IMR-90 (cell line): ENCODE measurements around the gene ADAMTS6. TPM values are rescaled to one million over a fixed set of nuclear protein-coding genes. Genes with fewer than 3 reads are reported as not detected.

Source experiments
- ATAC-seq: fragments of 200-7000 bp; cut with Tn5 transposase; 2 replicates; pipeline ENCODE4 v1.9.1; 2020; ENCODE audit warnings: low read depth, mild to moderate bottlenecking, moderate library complexity
- BruUV-seq: library from RNA; stranded (reverse); fragments of 400-500 nt; replicated peaks from 2 replicates; lab custom pipeline; 2021; lab: Mats Ljungman, UMichigan
- CTCF ChIA-PET: fragments of 300-600 bp; formaldehyde crosslinking; extraction: SDS; loops from one replicate; lab custom pipeline; 2021; ENCODE audit warnings: antibody characterized with exemption; lab: Yijun Ruan, JAX
- POLR2A ChIA-PET: fragments of 300-600 bp; sonication (Branson Sonifier 250); formaldehyde crosslinking; loops from one replicate; lab custom pipeline; 2022; ENCODE audit warnings: antibody characterized with exemption; ENCODE audit not compliant: unreplicated experiment; lab: Charles Lee
- DNase-seq: peaks from one replicate; pipeline ENCODE4 v3.0.0; 2013
- H2AFZ ChIP-seq: replicated peaks from 2 replicates; pipeline ENCODE3; 2013; ENCODE audit warnings: low read length, mild to moderate bottlenecking; ENCODE audit not compliant: poor library complexity
- H2AK5ac ChIP-seq: 2 replicates; pipeline ENCODE4 v1.6.1; 2013; ENCODE audit warnings: low read depth, low read length, inconsistent platforms
- H2AK9ac ChIP-seq: replicated peaks from 2 replicates; pipeline ENCODE3; 2013; ENCODE audit warnings: mild to moderate bottlenecking, low read depth, low read length, moderate library complexity; ENCODE audit not compliant: poor library complexity
- H2BK120ac ChIP-seq: 2 replicates; pipeline ENCODE4 v1.6.1; 2013; ENCODE audit warnings: low read depth, low read length, inconsistent platforms
- H2BK15ac ChIP-seq: 3 replicates; pipeline ENCODE4 v1.6.1; 2013; ENCODE audit warnings: low read depth, low read length, inconsistent platforms
- H2BK20ac ChIP-seq: 2 replicates; pipeline ENCODE4 v1.6.1; 2013; ENCODE audit warnings: low read depth, mild to moderate bottlenecking, inconsistent platforms, low read length, moderate library complexity
- H2BK5ac ChIP-seq: 2 replicates; pipeline ENCODE4 v1.6.1; 2013; ENCODE audit warnings: mild to moderate bottlenecking, low read depth, low read length, inconsistent platforms; ENCODE audit not compliant: poor library complexity, severe bottlenecking
- H3K14ac ChIP-seq: replicated peaks from 2 replicates; pipeline ENCODE4 v1.6.1; 2013; ENCODE audit warnings: low read depth, low read length, inconsistent platforms
- H3K18ac ChIP-seq: 2 replicates; pipeline ENCODE4 v1.6.1; 2013; ENCODE audit warnings: low read depth, low read length, control low read depth
- H3K23ac ChIP-seq: 2 replicates; pipeline ENCODE4 v1.6.1; 2013; ENCODE audit warnings: low read depth, low read length, inconsistent platforms
- H3K27ac ChIP-seq: 2 replicates; pipeline ENCODE4 v1.5.1; 2013; ENCODE audit warnings: mild to moderate bottlenecking, control low read depth, low read length; ENCODE audit not compliant: insufficient read depth
- H3K27me3 ChIP-seq: 2 replicates; pipeline ENCODE4 v1.6.1; 2013; ENCODE audit warnings: low read length; ENCODE audit not compliant: control insufficient read depth, insufficient read depth
- H3K36me3 ChIP-seq: 2 replicates; pipeline ENCODE4 v1.6.1; 2013; ENCODE audit warnings: low read length, mixed read lengths; ENCODE audit not compliant: control insufficient read depth, insufficient read depth
- H3K4ac ChIP-seq: 2 replicates; pipeline ENCODE4 v1.6.1; 2013; ENCODE audit warnings: low read depth, low read length, inconsistent platforms
- H3K4me1 ChIP-seq: 2 replicates; pipeline ENCODE4 v1.6.1; 2013; ENCODE audit warnings: low read length, mixed read lengths; ENCODE audit not compliant: control insufficient read depth, insufficient read depth
- H3K4me2 ChIP-seq: 2 replicates; pipeline ENCODE4 v1.6.1; 2013; ENCODE audit warnings: low read depth, mild to moderate bottlenecking, control low read depth, low read length, moderate library complexity
- H3K4me3 ChIP-seq: 2 replicates; pipeline ENCODE4 v1.5.1; 2013; ENCODE audit warnings: low read depth, mild to moderate bottlenecking, control low read depth, low read length, moderate library complexity; ENCODE audit not compliant: insufficient read depth
- H3K56ac ChIP-seq: 2 replicates; pipeline ENCODE4 v1.6.1; 2013; ENCODE audit warnings: low read length, inconsistent platforms; ENCODE audit not compliant: insufficient read depth; ENCODE audit errors: extremely low read depth
- H3K79me1 ChIP-seq, 2 experiments: 2 replicates each; pipeline ENCODE4 v1.6.1; 2013; ENCODE audit warnings: low read length in 2 of 2, inconsistent platforms in 1 of 2, low read depth in 1 of 2
- H3K9ac ChIP-seq: 2 replicates; pipeline ENCODE4 v1.6.1; 2013; ENCODE audit warnings: low read depth, low read length, control low read depth
- H3K9me1 ChIP-seq: 2 replicates; pipeline ENCODE4 v1.6.1; 2013; ENCODE audit warnings: low read length, inconsistent platforms; ENCODE audit not compliant: insufficient read depth
- H3K9me3 ChIP-seq: 2 replicates; pipeline ENCODE4 v1.6.1; 2013; ENCODE audit warnings: low read length; ENCODE audit not compliant: control insufficient read depth, insufficient read depth
- H4K20me1 ChIP-seq: 2 replicates; pipeline ENCODE4 v1.6.1; 2013; ENCODE audit warnings: low read length, inconsistent platforms; ENCODE audit not compliant: insufficient read depth
- H4K5ac ChIP-seq: 2 replicates; pipeline ENCODE4 v1.6.1; 2013; ENCODE audit warnings: mild to moderate bottlenecking, low read depth, low read length, control low read depth
- H4K8ac ChIP-seq, 2 experiments: 2 replicates each; pipeline ENCODE4 v1.6.1; 2013; ENCODE audit warnings: low read depth in 2 of 2, low read length in 2 of 2, control low read depth in 1 of 2, inconsistent platforms in 1 of 2
- H4K91ac ChIP-seq: 2 replicates; pipeline ENCODE4 v1.6.1; 2013; ENCODE audit warnings: low read depth, low read length, inconsistent platforms; ENCODE audit not compliant: insufficient read depth
- BHLHE40 ChIP-seq: fragments of 150-350 bp; IDR thresholded peaks from 2 replicates; pipeline ENCODE4 v1.6.1; 2016; ENCODE audit warnings: mild to moderate bottlenecking, low read depth, low read length
- CEBPB ChIP-seq: IDR thresholded peaks from 2 replicates; pipeline ENCODE4 v1.6.1; 2012; ENCODE audit warnings: low read depth, low read length, improper control_type of control experiment
- CHD1 ChIP-seq: IDR thresholded peaks from 2 replicates; pipeline ENCODE4 v1.6.1; 2012; ENCODE audit warnings: low read depth, low read length, improper control_type of control experiment
- MAFK ChIP-seq: IDR thresholded peaks from 2 replicates; pipeline ENCODE4 v1.6.1; 2012; ENCODE audit warnings: low read depth, low read length, improper control_type of control experiment
- MAZ ChIP-seq: IDR thresholded peaks from 2 replicates; pipeline ENCODE4 v1.6.1; 2012; ENCODE audit warnings: low read depth, mild to moderate bottlenecking, low read length, improper control_type of control experiment, moderate library complexity, borderline replicate concordance
- NFE2L2 ChIP-seq: fragments of 150-350 bp; IDR thresholded peaks from 2 replicates; pipeline ENCODE4 v1.6.1; 2016; ENCODE audit warnings: low read depth, mild to moderate bottlenecking, low read length
- POLR2A ChIP-seq: IDR thresholded peaks from 2 replicates; pipeline ENCODE4 v1.6.1; 2012; ENCODE audit warnings: mild to moderate bottlenecking, low read depth, low read length
- RAD21 ChIP-seq: IDR thresholded peaks from 2 replicates; pipeline ENCODE4 v1.6.1; 2012; ENCODE audit warnings: low read length, improper control_type of control experiment
- RCOR1 ChIP-seq: IDR thresholded peaks from 2 replicates; pipeline ENCODE4 v1.6.1; 2012; ENCODE audit warnings: mild to moderate bottlenecking, low read length, improper control_type of control experiment; ENCODE audit not compliant: insufficient replicate concordance
- RFX5 ChIP-seq: IDR thresholded peaks from 2 replicates; pipeline ENCODE4 v1.8.0; 2012; ENCODE audit warnings: low read depth, mild to moderate bottlenecking, low read length, moderate library complexity
- WGBS, 2 experiments: methylation state at CpG; one replicate each; pipeline versions ENCODE4 v1.1.5 to v1.1.7; 2013; ENCODE audit warnings: missing lambda C conversion rate in 2 of 2; ENCODE audit not compliant: insufficient read length in 1 of 2; ENCODE audit errors: extremely low coverage in 2 of 2; 5-methylcytosine and 5-hydroxymethylcytosine counted together
- dilution Hi-C: fragments of 300-500 bp; cut with HindIII; formaldehyde crosslinking; loops from one replicate; pipeline ENCODE4 v1.14.3; 2018; ENCODE audit warnings: low sequenced_read_pairs; ENCODE audit not compliant: unreplicated experiment
- in situ Hi-C: fragments of 300-500 bp; cut with MboI; formaldehyde crosslinking; loops from 3 replicates; pipeline ENCODE4 v1.14.3; 2019; ENCODE audit warnings: low sequenced_read_pairs, inconsistent platforms, mixed read lengths
- intact Hi-C: fragments of 100-400 bp; cut with micrococcal nuclease; formaldehyde crosslinking; loops from 2 replicates; pipeline ENCODE4 v1.10.0; 2022
- polyA plus RNA-seq, 3 experiments: library from polyadenylated mRNA; depleted of rRNA; stranded (reverse); fragments of >200 nt; gene quantifications; 2 replicates each; pipeline ENCODE4 v1.2.3, GENCODE V29; 2012; ENCODE audit warnings: low replicate concordance in 1 of 3
- total RNA-seq: library from RNA; depleted of rRNA; stranded (reverse); fragments of >200 nt; gene quantifications from 2 replicates; pipeline ENCODE4 v1.2.3, GENCODE V29; 2012
- TF ChIP-seq, protein P1 (sequence below): fragments of 150-350 bp; IDR thresholded peaks from 2 replicates; pipeline ENCODE4 v1.6.1; 2017; ENCODE audit warnings: mild to moderate bottlenecking, antibody characterized with exemption, low read length, low read depth

Gene ADAMTS6
- total and polyA plus RNA-seq, 2 of the 4 experiments (the other 2 are of a cell fraction), result 23.9 to 173 TPM

DNA sequence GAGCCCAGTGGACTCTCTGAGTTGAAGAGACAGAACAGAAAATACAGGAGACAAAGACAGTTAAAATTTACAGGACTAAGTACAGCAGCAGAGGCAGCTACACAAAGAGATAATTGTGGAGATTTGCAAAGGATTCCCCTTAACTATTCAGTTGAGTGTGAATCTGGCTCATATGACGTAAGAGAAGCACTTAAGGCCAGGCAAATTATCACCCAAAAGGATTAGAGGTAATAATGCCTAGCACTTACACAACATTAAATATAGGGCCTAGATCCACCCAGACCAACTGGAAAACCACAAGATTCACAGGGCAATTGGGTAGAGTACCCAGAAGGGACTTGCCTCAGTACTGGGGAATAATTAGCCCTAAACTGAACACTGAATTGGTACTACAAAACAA is 41.3 kb downstream of the ADAMTS6 start:
- Histone ChIP-seq H4K91ac (no peak overlapping the region), H2AFZ (no peak overlapping the region), H4K5ac (no peak overlapping the region), H3K79me1 (peaks cover 6 to 21% of the 10 kb centered on the region in 2 experiments; a peak in 3 of 4 replicates), H2BK20ac (no peak overlapping the region), H4K20me1 (no peaks in the 10 kb centered on the region), H3K4me1 (no peaks in the 10 kb centered on the region), H3K9me1 (no peaks in the 10 kb centered on the region), H3K4me2 (no peak overlapping the region), H3K36me3 (peaks cover 3% of the 10 kb centered on the region; the same call in 1 of the 2 replicates), H3K27ac (no peak overlapping the region), H3K9me3 (no peaks in the 10 kb centered on the region), H3K27me3 (no peaks in the 10 kb centered on the region), H3K14ac (no peak overlapping the region), H3K18ac (no peak overlapping the region), H3K4ac (no peak overlapping the region), H2AK5ac (no peak overlapping the region), H3K9ac (no peak overlapping the region), H3K4me3 (no peak overlapping the region), H2AK9ac (no peak overlapping the region), H2BK5ac (no peak overlapping the region), H2BK120ac (no peak overlapping the region), H2BK15ac (no peak overlapping the region), H3K56ac (no peak overlapping the region), H4K8ac (no peak overlapping the region), H3K23ac (no peak overlapping the region)
- intact Hi-C loops, result no loop called here
- dilution Hi-C loops, result no loop called here
- DNase-seq, result no peak
- no TSS peak for BruUV-seq
- in situ Hi-C loops, result no loop called here
- CTCF ChIA-PET, result no interaction called here
- POLR2A ChIA-PET, result no interaction called here
- TF ChIP-seq BHLHE40 (no peak), MAFK (no peak), CHD1 (no peak), CEBPB (no peak), RCOR1 (no peak), RAD21 (no peak), POLR2A (no peak), RFX5 (no peak), MAZ (no peak), NFE2L2 (no peak)
- TF ChIP-seq, protein P1, sequence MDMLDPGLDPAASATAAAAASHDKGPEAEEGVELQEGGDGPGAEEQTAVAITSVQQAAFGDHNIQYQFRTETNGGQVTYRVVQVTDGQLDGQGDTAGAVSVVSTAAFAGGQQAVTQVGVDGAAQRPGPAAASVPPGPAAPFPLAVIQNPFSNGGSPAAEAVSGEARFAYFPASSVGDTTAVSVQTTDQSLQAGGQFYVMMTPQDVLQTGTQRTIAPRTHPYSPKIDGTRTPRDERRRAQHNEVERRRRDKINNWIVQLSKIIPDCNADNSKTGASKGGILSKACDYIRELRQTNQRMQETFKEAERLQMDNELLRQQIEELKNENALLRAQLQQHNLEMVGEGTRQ, result no peak
- no CpG with 5 or more reads among the region's 1 CpG for WGBS, 2 experiments
- ATAC-seq, result no peak
